Adrenal gland (tissue), 5 donors: Measurements from ENCODE around the gene FYN.

ENCODE experiments used
- CTCF ChIP-seq, 6 experiments: fragments of 450-650 bp in 4 of 6; fragments of 200-600 bp in 2 of 6; sonication (generic) in 1 of 6; IDR thresholded peaks; 1 replicate in 5 of 6; 2 replicates in 1 of 6; pipeline versions ENCODE4 v1.5.1 to v1.8.0; 2016 to 2021; ENCODE audit warnings: antibody characterized with exemption in 6 of 6, mild to moderate bottlenecking in 2 of 6, moderate library complexity in 1 of 6
- POLR2A ChIP-seq, 2 donors: fragments of 450-650 bp; IDR thresholded peaks; one replicate each; pipeline ENCODE4 v1.6.1; 2017; ENCODE audit warnings: antibody characterized with exemption in 2 of 2, mild to moderate bottlenecking in 2 of 2, moderate library complexity in 1 of 2
- donor health status: DM: no; HTN: no; CAD: no.

- TF ChIP-seq POLR2A (IDR thresholded peaks at IDR 0.05) (no peak), CTCF (IDR thresholded peaks at IDR 0.05) (no peak)
These were observed 169.5 kb downstream of the FYN start for GRCh38 chr6:111703723-111704122.
